ENCODE data around the gene PRTN3. TPM values are rescaled to one million over a fixed set of nuclear protein-coding genes. Genes with fewer than 3 reads are reported as not detected.
"Not testable (repeated sequence)": the region's sequence is repeated elsewhere in the genome, so short reads cannot be mapped to it uniquely, and the experiment has no call there.

The PRTN3 gene
- total RNA-seq, 1 donor from 2014 or later = not detected

DNA sequence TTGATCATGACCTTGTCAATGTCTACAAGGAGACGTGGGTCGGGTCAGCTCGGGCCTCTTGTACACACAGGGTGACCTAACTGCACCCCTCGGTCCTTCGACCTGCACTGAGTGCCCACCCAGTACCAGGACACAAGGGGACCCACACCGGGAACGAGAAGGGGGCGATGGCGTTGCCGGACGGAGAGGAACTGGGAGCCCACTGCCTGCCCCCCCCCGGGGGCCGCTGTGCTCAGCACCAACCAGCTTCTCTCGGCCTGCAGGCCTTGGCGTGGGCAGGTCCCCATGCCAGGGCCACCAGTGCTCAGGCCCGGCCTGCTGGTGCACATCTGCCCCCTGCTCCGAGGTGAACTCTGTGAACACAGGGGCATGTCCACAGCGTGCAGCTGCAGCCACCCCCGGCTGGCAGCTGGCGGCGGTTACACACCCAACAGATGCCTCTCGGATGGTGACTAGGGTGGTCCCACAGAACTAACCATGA lies 32.8 kb downstream of the PRTN3 start:
- peaks cover 8% of the 10 kb centered on the region for H3K4me1 Mint-ChIP-seq
- H3K27ac Mint-ChIP-seq = no peak overlapping the region
- peaks cover 39% of the 10 kb centered on the region for H3K36me3 Mint-ChIP-seq (ENCODE audit: low read depth)
- no peak for TF ChIP-seq CTCF (IDR thresholded peaks at IDR 0.05)
- H3K4me3 Mint-ChIP-seq = no peak overlapping the region
- H3K9me3 Mint-ChIP-seq = no peaks in the 10 kb centered on the region
- DNase-seq (no peak), ATAC-seq (ENCODE audit: low read depth) (no peak)
- no peaks in the 10 kb centered on the region for H3K27me3 Mint-ChIP-seq
- CTCF ChIA-PET = no interaction called here
- POLR2A ChIA-PET = interaction anchor here (1.2 to 1.4 kb wide), 2 partner anchors 10 to 34 kb away, joined by 3 to 4 read pairs; no protein-coding TSS in a partner anchor
- intact Hi-C loops (cut with micrococcal nuclease) = loop anchor here (2.0 kb wide), 1 partner anchor 19 kb away; the partner anchor contains the start of genes MED16 and RNU6-9

DNA sequence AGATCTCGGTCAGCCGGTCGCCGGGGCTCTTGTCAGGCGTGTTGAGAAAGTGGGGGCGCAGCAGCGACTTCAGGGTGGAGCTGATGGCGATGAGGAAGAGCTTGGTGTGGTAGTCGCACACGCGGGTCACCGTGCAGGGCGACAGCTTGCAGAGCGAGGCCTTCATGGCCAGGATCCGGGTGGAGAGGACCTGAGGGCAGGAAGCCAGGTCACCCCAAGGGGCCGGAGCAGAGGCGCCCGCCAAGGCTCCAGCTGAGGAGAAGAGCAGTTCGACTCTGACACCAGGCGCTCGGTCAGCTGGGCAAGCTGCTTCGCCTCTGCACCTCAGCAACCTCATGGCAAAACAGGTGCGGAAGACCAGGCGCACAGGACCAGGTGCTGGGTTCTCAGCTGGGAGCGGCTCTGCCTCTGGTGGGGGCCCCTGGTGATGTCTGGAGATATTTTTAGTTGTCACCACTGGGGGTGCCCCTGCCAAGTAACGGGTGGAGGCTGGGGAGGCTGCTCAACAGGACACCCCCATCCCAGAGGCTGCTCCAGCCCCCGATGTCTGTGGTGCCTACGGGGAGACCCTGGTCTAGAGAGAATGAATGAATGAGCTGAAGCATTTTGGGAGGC lies 34.6 kb downstream of the PRTN3 start:
- DNase-seq = no peak
- Mint-ChIP-seq H3K36me3 (ENCODE audit: low read depth) (peaks cover 33% of the 10 kb centered on the region), H3K27me3 (no peaks in the 10 kb centered on the region), H3K27ac (no peak overlapping the region), H3K4me3 (no peak overlapping the region), H3K9me3 (no peaks in the 10 kb centered on the region), H3K4me1 (peaks cover 8% of the 10 kb centered on the region)
- ChIA-PET CTCF (no interaction called here), POLR2A (interaction anchor here (0.5 to 1.3 kb wide), 3 partner anchors 18 to 152 kb away, joined by 3 to 6 read pairs (median 5); partner anchors contain the start of genes MED16 and RNU6-9)
- no peak for ATAC-seq (ENCODE audit: low read depth)
- TF ChIP-seq CTCF (IDR thresholded peaks at IDR 0.05) = no peak
- intact Hi-C loops (cut with micrococcal nuclease) = no loop called here

DNA sequence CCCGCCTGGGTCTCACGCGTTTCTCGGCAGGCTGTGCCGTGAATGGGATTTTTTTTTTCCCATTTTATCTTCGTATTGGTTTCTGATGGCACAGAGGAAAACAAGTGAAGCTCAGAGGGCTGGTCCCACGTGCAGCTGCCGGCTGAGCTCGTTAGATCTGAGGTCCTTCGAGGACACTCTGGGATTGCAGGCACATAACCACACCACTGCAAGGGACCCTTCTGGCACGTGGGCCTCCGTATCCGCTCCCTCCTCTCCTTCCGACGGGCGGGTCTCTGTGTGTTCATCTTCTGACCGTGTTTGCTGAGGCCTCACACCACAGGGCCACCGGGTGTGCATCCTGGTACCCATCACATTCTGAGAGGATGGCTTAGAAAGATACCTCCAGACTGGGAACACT lies 35.3 kb downstream of the PRTN3 start:
- Mint-ChIP-seq H3K27me3 (no peaks in the 10 kb centered on the region), H3K36me3 (ENCODE audit: low read depth) (peaks cover 32% of the 10 kb centered on the region), H3K9me3 (no peaks in the 10 kb centered on the region), H3K4me1 (peaks cover 8% of the 10 kb centered on the region), H3K4me3 (no peak overlapping the region), H3K27ac (no peak overlapping the region)
- intact Hi-C loops (cut with micrococcal nuclease) = no loop called here
- CTCF ChIA-PET = no interaction called here
- ATAC-seq (ENCODE audit: low read depth) = no peak
- POLR2A ChIA-PET = interaction anchor here (0.6 to 1.3 kb wide), 3 partner anchors 10 to 30 kb away, joined by 3 to 5 read pairs (median 3); partner anchors contain the start of genes MED16 and RNU6-9
- DNase-seq = no peak
- TF ChIP-seq CTCF (IDR thresholded peaks at IDR 0.05) = no peak

GRCh38 chr19:876780-877314 lies 36.0 kb downstream of the PRTN3 start:
- Mint-ChIP-seq H3K36me3 (ENCODE audit: low read depth) (peaks cover 36% of the 10 kb centered on the region), H3K4me3 (no peak overlapping the region), H3K4me1 (peaks cover 8% of the 10 kb centered on the region), H3K27me3 (no peaks in the 10 kb centered on the region), H3K9me3 (no peaks in the 10 kb centered on the region), H3K27ac (no peak overlapping the region)
- ATAC-seq (ENCODE audit: low read depth) (no peak), DNase-seq (no peak)
- ChIA-PET CTCF (no interaction called here), POLR2A (interaction anchor here (0.5 kb wide), 1 partner anchor 120 kb away, joined by 3 read pairs; no protein-coding TSS in a partner anchor)
- no peak for TF ChIP-seq CTCF (IDR thresholded peaks at IDR 0.05)
- intact Hi-C loops (cut with micrococcal nuclease) = no loop called here

DNA sequence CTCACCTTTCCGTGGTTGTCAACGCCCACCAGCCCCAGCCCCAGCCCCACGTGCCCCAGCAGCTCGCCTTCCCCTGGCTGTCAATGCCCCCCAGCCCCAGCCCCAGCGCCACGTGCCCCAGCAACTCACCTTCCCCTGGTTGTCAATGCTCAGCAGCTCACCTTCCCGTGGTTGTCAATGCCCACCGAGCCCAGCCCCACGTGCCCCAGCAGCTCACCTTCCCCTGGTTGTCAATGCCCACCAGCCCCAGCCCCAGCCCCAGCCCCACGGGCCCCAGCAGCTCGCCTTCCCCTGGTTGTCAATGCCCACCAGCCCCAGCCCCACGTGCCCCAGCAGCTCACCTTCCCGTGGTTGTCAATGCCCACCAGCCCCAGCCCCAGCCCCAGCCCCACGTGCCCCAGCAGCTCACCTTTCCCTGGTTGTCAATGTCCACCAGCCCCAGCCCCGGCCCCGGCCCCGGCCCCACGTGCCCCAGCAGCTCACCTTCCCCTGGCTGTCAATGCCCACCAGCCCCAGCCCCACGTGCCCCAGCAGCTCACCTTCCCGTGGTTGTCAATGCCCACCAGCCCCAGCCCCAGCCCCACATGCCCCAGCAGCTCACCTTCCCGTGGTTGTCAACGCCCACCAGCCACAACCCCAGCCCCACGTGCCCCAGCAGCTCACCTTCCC lies 37.3 kb downstream of the PRTN3 start:
- H3K9me3 Mint-ChIP-seq; ATAC-seq (ENCODE audit: low read depth); H3K4me3 Mint-ChIP-seq; intact Hi-C loops (cut with micrococcal nuclease); H3K4me1 Mint-ChIP-seq; CTCF ChIA-PET; DNase-seq; H3K27ac Mint-ChIP-seq; H3K27me3 Mint-ChIP-seq: not testable (repeated sequence)
- peaks cover 37% of the 10 kb centered on the region for H3K36me3 Mint-ChIP-seq (ENCODE audit: low read depth)
- POLR2A ChIA-PET = interaction anchor here (0.5 to 1.5 kb wide), 3 partner anchors 14 to 17 kb away, joined by 5 to 8 read pairs (median 6); partner anchors contain the start of genes MED16 and RNU6-9

DNA sequence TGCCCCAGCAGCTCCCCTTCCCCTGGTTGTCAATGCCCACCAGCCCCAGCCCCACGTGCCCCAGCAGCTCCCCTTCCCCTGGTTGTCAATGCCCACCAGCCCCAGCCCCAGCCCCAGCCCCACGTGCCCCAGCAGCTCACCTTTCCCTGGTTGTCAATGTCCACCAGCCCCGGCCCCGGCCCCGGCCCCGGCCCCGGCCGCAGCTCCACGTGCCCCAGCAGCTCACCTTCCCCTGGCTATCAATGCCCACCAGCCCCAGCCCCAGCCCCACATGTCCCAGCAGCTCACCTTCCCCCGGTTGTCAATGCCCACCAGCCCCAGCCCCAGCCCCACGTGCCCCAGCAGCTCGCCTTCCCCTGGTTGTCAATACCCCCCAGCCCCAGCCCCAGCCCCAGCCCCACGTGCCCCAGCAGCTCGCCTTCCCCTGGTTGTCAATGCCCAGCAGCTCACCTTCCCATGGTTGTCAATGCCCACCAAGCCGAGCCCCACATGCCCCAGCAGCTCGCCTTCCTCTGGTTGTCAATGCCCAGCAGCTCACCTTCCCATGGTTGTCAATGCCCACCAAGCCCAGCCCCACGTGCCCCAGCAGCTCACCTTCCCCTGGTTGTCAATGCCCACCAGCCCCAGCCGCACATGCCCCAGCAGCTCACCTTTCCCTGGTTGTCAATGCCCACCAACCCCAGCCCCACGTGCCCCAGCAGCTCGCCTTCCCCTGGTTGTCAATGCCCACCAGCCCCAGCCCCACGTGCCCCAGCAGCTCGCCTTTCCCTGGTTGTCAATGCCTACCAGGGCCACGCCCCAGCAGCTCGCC lies 38.2 kb downstream of the PRTN3 start:
- POLR2A ChIA-PET = interaction anchor here (1.3 to 1.5 kb wide), 2 partner anchors 14 to 30 kb away, joined by 3 to 8 read pairs; partner anchors contain the start of genes MED16 and RNU6-9
- H3K9me3 Mint-ChIP-seq; H3K27me3 Mint-ChIP-seq; CTCF ChIA-PET; H3K4me1 Mint-ChIP-seq; DNase-seq; intact Hi-C loops (cut with micrococcal nuclease); H3K27ac Mint-ChIP-seq; H3K4me3 Mint-ChIP-seq; ATAC-seq (ENCODE audit: low read depth): not testable (repeated sequence)
- peaks cover 40% of the 10 kb centered on the region for H3K36me3 Mint-ChIP-seq (ENCODE audit: low read depth)
